Measurements from ENCODE around the gene TDRD9.

- TF ChIP-seq EZH2 (IDR thresholded peaks at IDR 0.05) (no peak), POLR2AphosphoS5 (IDR thresholded peaks at IDR 0.05; ENCODE audit: borderline replicate concordance, low read depth, low read length) (no peak), FOXP2 (optimal IDR thresholded peaks at IDR 0.05; ENCODE audit: control extremely low read depth, extremely low read length, insufficient read depth) (no peak)
Observed at GRCh38 chr14:103915616-103916015, 12.6 kb upstream of the TDRD9 start.
